K562 (cell line): ENCODE data around the gene PRKD2. TPM values are rescaled to one million over a fixed set of nuclear protein-coding genes. Genes with fewer than 3 reads are reported as not detected.

Experiments
- CBX5 ChIP-seq: IDR thresholded peaks from 2 replicates; pipeline ENCODE4 v1.6.1; 2014; ENCODE audit warnings: low read depth, borderline replicate concordance
- CREM ChIP-seq: IDR thresholded peaks from 2 replicates; pipeline ENCODE4 v1.6.1; 2014; ENCODE audit warnings: antibody characterized with exemption, low read depth
- KLF6 ChIP-seq: fragments of 250-450 bp; sonication (Bioruptor Pico); IDR thresholded peaks from 2 replicates; pipeline ENCODE4 v1.4.0; 2020; ENCODE audit warnings: mild to moderate bottlenecking, moderate library complexity, borderline replicate concordance
- MAFG ChIP-seq: fragments of 450-650 bp; conservative IDR thresholded peaks from 2 replicates; pipeline ENCODE4 v1.6.1; 2016; ENCODE audit warnings: missing genetic modification characterization, missing compliant biosample characterization
- MBD2 ChIP-seq: sonication (generic); IDR thresholded peaks from 2 replicates; pipeline ENCODE4 v1.6.1; 2016; ENCODE audit warnings: low read depth, borderline replicate concordance
- NFYB ChIP-seq: IDR thresholded peaks from 2 replicates; pipeline ENCODE4 v1.6.1; 2011; ENCODE audit warnings: mild to moderate bottlenecking, moderate library complexity; ENCODE audit not compliant: insufficient read length; ENCODE audit errors: extremely low read depth
- RBFOX2 ChIP-seq: fragments of 200-400 bp; formaldehyde crosslinking; IDR thresholded peaks from 2 replicates; pipeline ENCODE4 v1.6.1; 2017; ENCODE audit warnings: low read depth, mild to moderate bottlenecking, low read length, moderate library complexity
- RFX5 ChIP-seq: IDR thresholded peaks from 2 replicates; pipeline ENCODE4 v1.6.1; 2011; ENCODE audit warnings: low read depth, mild to moderate bottlenecking, improper control_type of control experiment, low read length
- ZC3H4 ChIP-seq: sonication (generic); formaldehyde crosslinking; IDR thresholded peaks from 2 replicates; pipeline ENCODE4 v1.9.0; 2021; ENCODE audit warnings: missing genetic modification reagents, borderline replicate concordance
- ZNF311 ChIP-seq: fragments of 250-450 bp; sonication (Bioruptor Pico); IDR thresholded peaks from 2 replicates; pipeline ENCODE4 v1.4.0; 2020; ENCODE audit warnings: mild to moderate bottlenecking, moderate library complexity
- ZNF324 ChIP-seq: fragments of 250-450 bp; sonication (Bioruptor Pico); IDR thresholded peaks from 2 replicates; pipeline ENCODE4 v1.4.0; 2020; ENCODE audit warnings: mild to moderate bottlenecking
- polyA plus RNA-seq, 8 experiments: library from polyadenylated mRNA; depleted of rRNA in 4 of 8; stranded (reverse) in 5 of 8; unstranded in 3 of 8; fragments of >200 nt; fragmentation: Nextera tagmentation in 2 of 8; fragmentation: Illumina TruSeq in 1 of 8; extraction: Ambion mirVana in 2 of 8; extraction: Trizol in 1 of 8; gene quantifications; 2 replicates each; pipeline versions ENCODE4 v1.2.1 to v1.2.3, GENCODE V29; 2011 to 2014; ENCODE audit warnings: inconsistent platforms in 1 of 8, missing spikeins in 1 of 8
- total RNA-seq, 7 experiments: library from RNA; depleted of rRNA in 6 of 7; stranded (reverse); fragments of >200 nt in 6 of 7; fragmentation: Illumina TruSeq in 2 of 7; extraction: Trizol in 2 of 7; gene quantifications; 2 replicates each; pipeline versions ENCODE4 v1.2.1 to v1.2.3, GENCODE V29; 2011 to 2021; ENCODE audit warnings: low replicate concordance in 1 of 7
- TF ChIP-seq, protein P1 (sequence below), 3 experiments: fragments of 200-800 bp in 1 of 3; sonication (Bioruptor generic) in 1 of 3; sonication (generic) in 1 of 3; formaldehyde crosslinking in 1 of 3; IDR thresholded peaks; 2 replicates each; pipeline versions ENCODE4 v1.6.1 to v1.8.0; 2016 to 2022; ENCODE audit warnings: mild to moderate bottlenecking in 2 of 3, missing compliant biosample characterization in 2 of 3, missing genetic modification characterization in 2 of 3, missing genetic modification reagents in 1 of 3
- TF ChIP-seq, protein P2 (sequence below): fragments of 250-450 bp; sonication (Bioruptor Pico); IDR thresholded peaks from 2 replicates; pipeline ENCODE4 v1.5.0; 2020; ENCODE audit warnings: mild to moderate bottlenecking
- TF ChIP-seq, protein P3 (sequence below): fragments of 450-650 bp; IDR thresholded peaks from 2 replicates; pipeline ENCODE4 v1.6.1; 2017; ENCODE audit warnings: antibody characterized with exemption, mild to moderate bottlenecking
- TF ChIP-seq, protein P4 (sequence below): fragments of 450-650 bp; IDR thresholded peaks from 2 replicates; pipeline ENCODE4 v1.6.1; 2016

Gene PRKD2
- total and polyA plus RNA-seq, 9 of the 15 experiments (the other 6 are each of a cell fraction or from before 2014, with no cell fraction given): 1.8 to 60.0 (median 15.0) TPM

DNA sequence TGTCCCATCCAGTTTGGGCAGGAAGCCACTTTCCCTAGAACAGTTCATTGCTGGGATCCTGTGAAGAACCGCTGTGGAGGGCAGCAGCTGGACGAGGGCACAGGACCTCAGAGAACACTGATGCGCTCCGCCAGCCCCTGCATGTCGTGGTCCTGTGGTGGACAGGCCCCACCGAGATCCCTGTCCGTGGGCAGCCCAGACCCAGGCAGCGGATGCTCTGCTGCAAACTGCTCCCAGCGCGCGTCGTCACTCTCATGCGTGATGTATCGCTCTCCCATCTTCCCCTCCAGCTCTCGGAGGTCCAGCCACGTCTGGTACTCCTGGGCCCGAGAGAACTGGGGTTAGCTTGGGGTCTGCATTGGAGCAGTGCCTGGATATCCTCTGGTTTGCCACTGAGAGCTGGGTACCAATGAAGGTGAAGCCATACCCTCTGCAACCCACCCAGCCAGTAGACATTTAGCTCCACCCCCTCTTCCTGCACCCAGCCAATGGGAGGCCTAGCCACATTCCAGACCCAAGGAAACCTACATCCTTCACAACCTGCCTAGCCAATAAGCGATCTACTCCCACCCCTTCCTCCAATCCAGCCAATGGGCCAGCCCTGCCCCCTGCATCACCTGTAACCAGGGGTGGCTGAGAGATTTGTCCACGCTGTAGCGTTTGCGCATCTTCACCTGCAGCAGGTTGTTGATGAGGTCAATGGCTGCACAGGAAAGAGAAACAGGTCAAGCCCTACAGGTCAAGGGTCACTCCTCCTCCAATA lies 42.3 kb downstream of the PRKD2 start (continued):
- TF ChIP-seq, protein P1, sequence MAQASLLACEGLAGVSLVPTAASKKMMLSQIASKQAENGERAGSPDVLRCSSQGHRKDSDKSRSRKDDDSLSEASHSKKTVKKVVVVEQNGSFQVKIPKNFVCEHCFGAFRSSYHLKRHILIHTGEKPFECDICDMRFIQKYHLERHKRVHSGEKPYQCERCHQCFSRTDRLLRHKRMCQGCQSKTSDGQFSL (CRISPR knock-in tag; IDR thresholded peaks at IDR 0.05): no peak
- TF ChIP-seq, protein P1 (tag; IDR thresholded peaks at IDR 0.05): no peak
- TF ChIP-seq RFX5 (peak; percentile 96), ZNF311 (CRISPR knock-in tag) (no peak), RBFOX2 (no peak), ZNF324 (CRISPR knock-in tag) (no peak), NFYB (peak; percentile 68), MBD2 (no peak), ZC3H4 (CRISPR knock-in tag) (no peak), KLF6 (CRISPR knock-in tag) (no peak), CBX5 (no peak), CREM (peak; percentile 70), MAFG (tag) (no peak)
- TF ChIP-seq, protein P2, sequence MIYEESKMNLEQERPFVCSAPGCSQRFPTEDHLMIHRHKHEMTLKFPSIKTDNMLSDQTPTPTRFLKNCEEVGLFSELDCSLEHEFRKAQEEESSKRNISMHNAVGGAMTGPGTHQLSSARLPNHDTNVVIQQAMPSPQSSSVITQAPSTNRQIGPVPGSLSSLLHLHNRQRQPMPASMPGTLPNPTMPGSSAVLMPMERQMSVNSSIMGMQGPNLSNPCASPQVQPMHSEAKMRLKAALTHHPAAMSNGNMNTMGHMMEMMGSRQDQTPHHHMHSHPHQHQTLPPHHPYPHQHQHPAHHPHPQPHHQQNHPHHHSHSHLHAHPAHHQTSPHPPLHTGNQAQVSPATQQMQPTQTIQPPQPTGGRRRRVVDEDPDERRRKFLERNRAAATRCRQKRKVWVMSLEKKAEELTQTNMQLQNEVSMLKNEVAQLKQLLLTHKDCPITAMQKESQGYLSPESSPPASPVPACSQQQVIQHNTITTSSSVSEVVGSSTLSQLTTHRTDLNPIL (CRISPR knock-in tag): no peak
- TF ChIP-seq, protein P3, sequence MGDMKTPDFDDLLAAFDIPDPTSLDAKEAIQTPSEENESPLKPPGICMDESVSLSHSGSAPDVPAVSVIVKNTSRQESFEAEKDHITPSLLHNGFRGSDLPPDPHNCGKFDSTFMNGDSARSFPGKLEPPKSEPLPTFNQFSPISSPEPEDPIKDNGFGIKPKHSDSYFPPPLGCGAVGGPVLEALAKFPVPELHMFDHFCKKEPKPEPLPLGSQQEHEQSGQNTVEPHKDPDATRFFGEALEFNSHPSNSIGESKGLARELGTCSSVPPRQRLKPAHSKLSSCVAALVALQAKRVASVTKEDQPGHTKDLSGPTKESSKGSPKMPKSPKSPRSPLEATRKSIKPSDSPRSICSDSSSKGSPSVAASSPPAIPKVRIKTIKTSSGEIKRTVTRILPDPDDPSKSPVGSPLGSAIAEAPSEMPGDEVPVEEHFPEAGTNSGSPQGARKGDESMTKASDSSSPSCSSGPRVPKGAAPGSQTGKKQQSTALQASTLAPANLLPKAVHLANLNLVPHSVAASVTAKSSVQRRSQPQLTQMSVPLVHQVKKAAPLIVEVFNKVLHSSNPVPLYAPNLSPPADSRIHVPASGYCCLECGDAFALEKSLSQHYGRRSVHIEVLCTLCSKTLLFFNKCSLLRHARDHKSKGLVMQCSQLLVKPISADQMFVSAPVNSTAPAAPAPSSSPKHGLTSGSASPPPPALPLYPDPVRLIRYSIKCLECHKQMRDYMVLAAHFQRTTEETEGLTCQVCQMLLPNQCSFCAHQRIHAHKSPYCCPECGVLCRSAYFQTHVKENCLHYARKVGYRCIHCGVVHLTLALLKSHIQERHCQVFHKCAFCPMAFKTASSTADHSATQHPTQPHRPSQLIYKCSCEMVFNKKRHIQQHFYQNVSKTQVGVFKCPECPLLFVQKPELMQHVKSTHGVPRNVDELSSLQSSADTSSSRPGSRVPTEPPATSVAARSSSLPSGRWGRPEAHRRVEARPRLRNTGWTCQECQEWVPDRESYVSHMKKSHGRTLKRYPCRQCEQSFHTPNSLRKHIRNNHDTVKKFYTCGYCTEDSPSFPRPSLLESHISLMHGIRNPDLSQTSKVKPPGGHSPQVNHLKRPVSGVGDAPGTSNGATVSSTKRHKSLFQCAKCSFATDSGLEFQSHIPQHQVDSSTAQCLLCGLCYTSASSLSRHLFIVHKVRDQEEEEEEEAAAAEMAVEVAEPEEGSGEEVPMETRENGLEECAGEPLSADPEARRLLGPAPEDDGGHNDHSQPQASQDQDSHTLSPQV: no peak
- TF ChIP-seq, protein P4, sequence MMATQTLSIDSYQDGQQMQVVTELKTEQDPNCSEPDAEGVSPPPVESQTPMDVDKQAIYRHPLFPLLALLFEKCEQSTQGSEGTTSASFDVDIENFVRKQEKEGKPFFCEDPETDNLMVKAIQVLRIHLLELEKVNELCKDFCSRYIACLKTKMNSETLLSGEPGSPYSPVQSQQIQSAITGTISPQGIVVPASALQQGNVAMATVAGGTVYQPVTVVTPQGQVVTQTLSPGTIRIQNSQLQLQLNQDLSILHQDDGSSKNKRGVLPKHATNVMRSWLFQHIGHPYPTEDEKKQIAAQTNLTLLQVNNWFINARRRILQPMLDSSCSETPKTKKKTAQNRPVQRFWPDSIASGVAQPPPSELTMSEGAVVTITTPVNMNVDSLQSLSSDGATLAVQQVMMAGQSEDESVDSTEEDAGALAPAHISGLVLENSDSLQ: no peak
